Activated CD4-positive, alpha-beta T cell treated with anti-CD3 and anti-CD28 coated beads for 1 hour (primary cell): Measurements from ENCODE around the gene PKNOX1.
"Not testable (repeated sequence)": the region's sequence is repeated elsewhere in the genome, so short reads cannot be mapped to it uniquely, and the experiment has no call there.

ENCODE experiments used
- DNase-seq: peaks from one replicate; pipeline ENCODE4 v3.0.0-alpha.2; 2020

The PKNOX1 gene

DNA sequence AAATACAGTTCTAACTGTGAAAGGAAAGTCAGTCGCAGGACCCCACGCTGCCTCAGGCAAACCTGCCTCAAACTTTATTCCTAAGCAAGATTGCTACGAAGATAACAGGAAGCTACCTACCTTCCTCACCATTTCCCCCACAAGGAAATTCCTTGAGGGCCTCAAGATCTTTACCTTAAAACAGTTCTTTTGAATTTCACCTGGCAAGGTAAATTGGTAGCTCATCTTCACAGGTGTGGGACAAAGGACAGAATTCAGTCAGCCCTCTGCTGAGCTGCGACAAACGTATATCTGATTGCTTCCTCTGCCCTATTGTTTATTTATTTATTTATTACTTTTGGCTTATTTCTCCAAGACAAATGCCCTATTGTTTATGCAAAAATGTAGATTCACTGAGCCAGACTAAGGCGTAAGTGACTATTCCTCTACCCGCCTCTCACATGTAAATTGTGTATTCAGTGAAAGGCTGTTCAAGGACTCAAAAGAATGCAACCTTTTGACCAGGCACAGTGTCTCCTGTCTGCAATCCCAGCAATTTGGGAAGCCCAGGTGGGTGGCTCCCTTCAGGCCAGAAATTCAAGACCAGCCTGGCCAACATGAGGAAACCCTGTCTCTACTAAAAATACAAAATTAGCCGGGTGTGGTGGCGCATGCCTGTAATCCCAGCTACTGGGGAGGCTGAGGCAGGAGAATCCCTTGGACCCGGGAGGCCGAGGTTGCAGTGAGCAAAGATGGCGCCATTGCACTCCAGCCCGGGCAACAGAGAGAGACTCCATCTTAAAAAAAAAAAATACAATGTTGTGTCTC, 17.3 kb upstream of the PKNOX1 start:
- DNase-seq: no peak

DNA sequence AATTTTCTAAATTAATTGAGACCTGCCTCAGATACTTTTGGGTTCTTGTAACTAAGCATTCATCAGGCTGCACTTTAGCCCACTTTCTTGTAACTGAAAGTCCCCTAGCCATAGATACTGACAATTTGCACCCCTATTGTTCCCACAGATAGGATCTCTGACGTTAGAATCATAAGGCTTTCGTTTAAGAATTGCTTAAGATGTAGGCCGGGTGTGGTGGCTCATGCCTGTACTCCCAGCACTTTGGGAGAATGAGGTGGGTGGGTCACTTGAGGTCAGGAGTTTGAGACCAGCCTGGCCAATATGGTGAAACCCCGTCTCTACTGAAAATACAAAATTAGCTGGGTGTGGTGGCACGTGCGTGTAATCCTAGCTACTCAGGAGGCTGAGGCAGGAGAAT, 16.2 kb upstream of the PKNOX1 start:
- not testable (repeated sequence) for DNase-seq

DNA sequence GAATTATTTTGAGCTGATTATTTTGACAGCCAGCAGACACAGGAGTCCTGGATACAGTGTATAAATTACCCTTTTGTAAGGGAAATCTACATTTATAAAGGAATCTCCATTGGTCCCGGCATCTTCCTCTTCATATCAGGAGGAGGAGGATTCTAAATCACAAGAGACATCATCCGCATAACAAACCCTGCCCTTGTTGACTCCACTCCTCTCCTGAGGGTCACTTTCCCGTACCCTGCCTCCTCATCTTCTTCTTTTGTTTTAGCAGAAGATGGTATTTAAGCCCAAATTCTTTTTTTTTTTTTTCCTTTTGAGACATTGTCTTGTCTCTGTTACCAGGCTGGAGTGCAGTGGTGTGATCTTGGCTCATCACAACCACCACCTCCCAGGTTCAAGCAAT, 14.6 kb upstream of the PKNOX1 start:
- no peak for DNase-seq

DNA sequence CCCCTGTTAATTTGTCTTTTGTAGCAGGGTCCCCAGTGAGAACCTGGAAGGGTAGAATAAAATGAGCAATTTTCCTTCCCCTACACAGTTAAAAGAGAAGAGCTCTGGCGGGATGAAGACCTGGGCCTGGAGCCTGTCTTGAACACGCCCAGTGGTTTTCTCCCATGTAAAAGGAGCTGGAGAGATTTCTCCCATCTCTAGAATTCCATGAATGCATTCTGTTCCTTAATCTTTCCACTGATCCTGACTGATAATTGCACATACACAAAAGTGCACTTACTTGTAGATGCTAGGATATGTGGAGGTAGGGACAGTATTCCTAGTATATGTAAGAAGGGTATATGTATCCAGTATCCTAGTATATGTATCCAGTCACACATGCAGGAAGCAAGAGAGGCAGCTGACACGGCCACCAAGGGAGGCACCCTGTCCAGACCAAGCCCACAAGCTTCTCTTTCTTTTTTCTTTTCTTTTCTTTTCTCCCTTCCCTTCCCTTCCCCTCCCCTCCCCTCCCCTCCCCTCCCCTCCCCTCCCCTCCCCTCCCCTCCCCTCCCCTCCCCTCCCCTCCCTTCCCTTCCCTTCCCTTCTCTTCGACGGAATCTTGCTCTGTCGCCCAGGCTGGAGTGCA, 11.9 kb upstream of the PKNOX1 start:
- DNase-seq: no peak

DNA sequence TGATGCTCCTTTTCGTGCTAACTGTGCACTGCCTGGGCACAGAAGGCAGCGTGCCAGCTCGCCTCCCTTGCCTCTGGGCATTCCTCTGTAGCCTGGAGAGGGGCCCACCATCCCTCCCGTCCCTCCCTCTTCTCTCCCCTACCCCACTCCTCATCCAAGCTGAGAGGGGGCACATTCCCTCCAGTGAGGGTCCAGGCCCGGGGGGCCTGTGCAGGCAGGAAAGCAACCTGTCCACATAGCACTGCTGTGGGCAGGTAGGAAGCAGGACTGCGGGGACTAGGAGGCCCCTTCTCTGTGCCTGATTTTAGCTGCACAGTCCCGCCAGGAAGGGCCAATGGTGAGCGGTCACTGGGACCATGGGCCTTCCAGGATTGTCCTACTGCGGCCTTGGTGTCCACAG, 10.3 kb upstream of the PKNOX1 start:
- no peak for DNase-seq

DNA sequence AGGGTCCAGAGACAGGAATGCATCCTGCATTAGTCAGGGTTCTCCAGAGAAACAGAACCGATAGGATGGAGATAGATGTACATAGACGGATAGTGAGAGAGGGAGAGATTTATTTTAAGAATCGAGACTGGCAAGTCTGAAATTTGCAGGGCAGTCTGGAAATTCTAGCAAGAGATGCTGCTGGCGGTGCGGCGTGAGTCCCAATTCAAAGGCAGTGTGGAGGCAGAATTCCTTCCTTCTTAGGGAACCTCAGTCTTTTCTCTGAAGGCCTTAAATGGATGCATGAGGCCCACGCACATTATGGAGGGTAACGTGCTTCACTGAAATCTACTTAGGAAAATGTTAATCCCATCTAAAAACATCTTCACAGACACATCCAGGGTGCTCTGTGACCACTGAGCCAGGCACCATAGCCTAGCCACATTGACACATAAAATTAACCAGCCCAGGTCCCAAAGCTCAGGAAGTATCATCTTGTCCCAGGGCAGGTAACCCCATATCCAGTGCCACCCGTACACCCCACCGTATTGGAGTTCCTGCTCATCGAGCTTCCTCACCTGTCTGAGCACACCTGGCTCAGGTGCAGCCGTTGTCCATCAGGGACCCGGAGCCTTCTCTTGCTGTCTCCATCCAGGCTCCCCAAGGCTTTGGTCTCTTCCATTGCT, 9.7 kb upstream of the PKNOX1 start:
- DNase-seq: no peak

DNA sequence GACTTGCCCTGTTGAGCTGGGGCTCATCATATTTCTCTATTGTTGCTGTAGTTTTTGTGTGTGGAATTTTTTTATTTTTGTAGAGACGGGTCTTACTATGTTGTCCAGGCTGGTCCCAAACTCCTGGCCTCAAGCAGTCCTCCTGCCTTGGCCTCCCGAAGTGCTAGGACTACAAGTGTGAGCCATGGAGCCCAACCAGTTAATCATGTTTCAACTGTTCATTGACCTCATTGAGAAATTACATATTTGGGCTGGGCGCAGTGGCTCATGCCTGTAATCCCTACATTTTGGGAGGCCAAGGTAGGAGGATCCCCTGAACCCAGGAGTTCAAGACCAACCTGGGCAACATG, 9.2 kb upstream of the PKNOX1 start:
- DNase-seq: no peak

DNA sequence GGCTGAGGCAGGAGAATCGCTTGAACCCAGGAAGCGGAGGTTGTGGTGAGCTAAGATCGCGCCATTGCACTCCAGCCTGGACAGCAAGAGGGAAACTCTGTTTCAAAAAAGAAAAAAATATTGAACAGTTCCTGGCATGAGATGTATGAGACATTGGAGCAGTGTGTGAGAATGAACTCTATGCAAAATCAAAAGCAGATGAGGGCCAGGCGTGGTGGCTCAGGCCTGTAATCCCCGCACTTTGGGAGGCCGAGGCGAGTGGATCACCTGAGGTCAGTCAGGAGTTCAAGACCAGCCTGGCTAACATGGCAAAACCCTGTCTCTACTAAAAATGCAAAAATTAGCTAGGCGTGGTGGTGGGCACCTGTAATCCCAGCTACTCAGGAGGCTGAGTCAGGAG, 6.7 kb upstream of the PKNOX1 start:
- not testable (repeated sequence) for DNase-seq

DNA sequence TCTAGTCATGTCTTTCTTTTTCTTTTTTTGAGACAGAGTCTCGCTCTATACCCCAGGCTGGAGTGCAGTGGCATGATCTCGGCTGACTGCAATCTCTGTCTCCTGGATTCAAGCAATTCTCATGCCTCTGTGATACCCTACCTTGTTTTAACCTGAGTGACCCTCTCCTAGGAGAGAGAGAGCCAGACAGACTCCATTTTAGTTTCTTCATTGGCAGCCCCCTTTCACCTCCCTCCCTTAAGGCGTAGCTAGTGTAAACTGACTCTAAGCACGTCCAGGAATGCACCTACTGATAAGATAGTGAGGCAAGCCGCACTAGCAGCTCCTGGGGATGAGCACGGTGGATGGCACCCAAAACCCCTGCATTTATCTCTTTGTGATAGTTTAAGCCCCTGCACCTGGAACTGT, 5.2 kb upstream of the PKNOX1 start:
- DNase-seq: no peak

DNA sequence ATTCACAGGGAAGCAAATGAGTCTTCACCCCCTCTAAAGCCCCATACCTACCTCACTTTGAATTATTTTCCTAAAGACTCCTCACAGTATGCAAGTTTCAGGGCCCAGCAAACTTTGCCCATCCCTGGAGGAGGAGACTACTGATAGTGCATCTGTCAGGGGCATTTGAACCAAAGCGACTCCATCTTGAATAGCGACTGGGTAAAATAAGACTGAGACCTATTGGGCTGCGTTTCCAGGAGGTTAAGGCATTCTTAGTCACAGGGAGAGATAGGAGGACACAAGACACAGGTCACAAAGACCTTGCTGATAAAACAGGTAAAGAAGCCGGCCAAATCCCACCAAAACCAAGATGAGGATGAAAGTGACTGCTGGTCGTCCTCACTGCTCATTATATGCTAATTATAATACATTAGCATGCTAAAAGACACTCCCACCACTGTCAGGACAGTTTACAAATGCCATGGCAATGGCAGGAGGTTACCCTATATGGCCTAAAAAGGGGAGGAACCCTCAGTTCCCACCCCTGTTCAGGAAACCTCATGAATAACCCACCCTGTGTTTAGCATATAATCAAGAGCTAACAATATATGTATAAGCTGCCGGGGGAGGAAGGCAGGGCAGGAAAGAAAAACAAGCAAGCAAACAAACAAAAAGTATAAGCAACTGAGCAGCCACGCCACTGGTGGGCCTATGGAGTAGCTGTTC, 3.3 kb upstream of the PKNOX1 start:
- DNase-seq: no peak

DNA sequence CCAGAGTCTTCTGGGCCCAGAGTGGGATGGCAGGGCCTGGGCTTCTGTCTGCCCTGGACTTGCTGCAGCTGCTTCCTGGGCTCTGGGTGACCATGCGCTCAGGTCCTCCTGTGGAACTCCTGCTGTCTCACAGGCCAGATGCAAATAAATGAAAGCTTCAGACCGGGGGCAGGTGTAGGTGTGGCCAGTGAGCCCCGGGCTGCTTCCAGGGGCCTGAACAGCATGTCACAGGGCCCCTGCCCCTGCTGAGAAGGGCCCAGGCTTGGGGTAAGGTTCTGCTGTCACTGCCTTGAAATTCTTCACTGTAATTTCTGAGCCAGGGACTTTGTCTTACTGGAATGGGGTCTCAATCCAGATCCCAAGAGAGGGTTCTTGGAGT, 2.5 kb upstream of the PKNOX1 start:
- no peak for DNase-seq

DNA sequence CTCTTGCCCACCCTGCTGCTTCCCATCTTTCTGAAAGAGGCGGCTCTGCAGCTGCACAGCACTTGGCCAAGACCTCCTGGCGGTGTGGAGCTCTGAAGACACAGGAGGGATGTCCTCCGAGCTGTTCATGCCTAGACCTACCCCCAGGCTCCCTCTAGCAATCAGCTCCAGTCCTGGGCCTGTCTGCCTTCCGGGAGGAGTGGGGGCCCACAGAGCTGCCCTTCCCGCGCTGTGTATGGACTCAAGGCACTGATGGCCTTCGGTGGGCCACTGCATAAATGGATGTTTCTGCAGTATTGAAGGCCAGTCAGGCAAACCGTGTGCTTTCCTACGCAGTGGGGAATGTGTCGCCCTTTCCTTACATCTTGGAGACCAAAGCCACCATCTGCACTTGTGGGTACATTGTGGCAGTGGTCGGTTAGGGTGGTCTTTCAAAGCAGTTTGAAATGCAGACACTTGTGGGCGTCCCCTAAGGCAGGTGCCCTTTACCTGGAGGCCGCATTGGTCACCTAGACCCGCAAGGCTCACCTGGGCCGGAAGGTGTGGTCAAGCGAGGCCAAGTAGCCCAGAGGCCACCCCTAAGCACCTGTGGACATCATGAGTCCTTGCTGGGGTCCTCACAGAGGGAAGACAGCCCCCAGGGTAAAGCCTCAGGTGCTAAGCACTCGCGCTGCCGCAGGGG, 912 bp upstream of the PKNOX1 start:
- DNase-seq: no peak

DNA sequence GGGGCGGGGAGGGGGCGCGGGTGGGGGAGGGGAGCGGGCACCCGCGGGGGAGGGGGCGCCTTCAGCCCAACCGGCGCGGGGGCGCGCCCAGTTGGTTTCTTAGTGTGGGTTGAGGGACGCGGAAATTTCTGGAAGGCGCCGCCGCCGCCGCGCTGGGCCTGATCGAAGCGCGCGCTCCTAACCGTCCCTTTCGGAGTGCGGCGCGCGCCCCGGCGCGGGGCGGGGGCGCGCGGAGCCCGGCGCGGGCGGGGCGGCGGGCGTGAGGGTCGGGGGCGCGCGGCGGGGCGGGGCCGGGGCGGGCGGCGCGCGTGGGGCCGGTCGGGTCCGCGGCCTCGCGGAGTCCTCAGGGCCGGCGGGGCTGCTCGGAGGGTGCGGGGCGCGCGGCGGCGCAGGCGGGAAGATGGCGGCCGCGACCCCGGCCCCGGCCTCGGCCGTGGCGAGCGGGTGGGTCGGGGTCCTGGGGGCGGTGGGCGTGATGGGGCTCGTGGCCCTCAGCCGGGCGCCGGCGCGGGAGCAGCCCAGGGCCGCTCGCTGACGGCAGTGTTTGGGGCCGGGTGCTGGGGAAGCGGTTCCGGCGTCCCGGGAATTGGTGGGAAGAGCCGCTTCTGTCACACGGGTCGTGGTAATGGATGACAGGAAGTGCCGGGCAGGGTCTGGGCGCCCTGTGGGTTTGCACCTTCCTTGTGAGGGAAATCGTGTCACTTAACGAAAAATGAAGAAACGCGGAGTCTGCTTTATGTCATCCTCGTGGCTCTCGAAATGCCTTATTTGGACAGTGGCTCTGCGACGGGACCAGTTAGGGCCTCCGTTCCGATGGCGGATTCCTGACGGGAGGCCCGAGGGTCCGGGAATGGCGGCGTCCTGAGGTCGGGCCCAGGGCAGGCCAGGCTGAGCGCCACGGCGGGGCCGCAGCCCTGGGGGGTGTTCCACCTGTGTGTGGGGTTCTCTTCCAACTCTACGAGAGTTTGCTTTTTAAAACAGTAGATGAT, 764 bp downstream of the PKNOX1 start:
- peak; percentile 57 for DNase-seq

DNA sequence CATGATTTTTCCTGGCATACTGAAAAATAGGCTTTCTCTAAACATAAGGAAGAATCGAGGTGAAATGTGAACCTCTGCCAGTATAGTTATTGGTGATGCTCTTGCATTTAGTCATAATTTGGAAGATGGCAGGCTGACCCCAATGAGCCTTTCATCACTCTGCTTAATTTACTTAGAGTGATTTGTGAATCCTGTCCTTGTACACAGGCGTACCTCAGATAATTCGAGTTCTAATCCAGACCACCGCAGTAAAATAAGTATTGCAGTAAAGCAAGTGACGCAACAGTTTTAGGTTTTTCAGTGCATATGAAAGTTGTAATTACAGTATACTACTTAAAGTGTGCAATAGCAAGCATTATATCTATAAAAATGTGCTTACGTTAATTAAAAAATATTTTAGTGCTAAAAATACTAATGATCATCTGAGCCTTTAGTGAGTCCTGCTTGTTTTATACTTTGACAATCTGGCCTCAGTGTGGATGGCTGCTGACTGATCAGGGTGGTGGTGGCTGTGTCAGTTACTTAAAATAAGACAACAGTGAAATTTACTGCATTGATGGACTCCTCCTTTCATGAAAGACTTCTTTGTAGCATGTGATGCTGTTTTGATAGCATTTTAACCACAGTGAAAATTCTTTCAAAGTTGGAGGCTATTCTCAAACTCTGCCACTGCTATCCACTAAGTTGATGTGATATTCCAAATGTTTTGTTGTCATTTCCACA, 1.7 kb downstream of the PKNOX1 start:
- DNase-seq: no peak

DNA sequence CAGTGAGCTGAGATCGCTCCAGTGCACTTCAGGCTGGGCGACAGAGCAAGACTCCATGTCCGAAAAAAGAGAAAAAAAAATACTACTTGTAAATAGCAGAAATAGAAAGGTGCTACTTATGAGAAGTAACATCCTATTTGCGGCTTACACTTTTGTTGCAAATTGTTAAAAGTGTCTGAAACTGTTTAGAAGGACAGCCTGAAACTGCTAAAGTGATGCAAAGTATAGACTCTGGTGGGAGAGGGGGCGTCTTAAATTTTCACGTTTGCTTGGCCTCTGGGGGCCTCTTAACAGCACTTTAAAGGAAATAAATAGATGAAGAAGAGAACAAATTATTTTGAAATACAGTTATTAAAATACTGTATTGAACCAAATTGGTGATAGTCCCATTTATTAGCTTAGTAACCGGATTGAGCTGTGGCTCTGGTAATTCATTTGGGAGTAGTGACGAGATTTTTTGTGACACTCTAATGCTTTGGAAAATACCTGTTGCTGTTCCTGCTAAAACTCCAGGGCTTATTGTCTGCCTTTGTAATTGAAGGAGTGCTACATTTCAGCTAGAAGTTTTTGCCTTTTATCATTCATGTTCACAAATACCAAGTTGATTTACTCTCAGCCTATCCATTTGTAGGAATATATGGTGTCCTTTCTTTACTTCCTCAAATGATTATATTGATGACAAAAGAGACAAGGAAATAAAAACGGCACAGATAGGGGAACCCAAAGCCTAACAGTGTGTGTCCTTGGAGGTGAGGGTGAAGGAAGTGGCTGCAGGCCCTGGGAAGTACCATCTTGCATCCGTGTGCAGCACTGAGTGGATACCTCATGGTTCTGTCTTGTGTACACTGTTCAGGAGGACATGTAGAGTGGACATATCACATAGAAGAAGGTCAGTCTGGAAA, 6.2 kb downstream of the PKNOX1 start:
- no peak for DNase-seq

DNA sequence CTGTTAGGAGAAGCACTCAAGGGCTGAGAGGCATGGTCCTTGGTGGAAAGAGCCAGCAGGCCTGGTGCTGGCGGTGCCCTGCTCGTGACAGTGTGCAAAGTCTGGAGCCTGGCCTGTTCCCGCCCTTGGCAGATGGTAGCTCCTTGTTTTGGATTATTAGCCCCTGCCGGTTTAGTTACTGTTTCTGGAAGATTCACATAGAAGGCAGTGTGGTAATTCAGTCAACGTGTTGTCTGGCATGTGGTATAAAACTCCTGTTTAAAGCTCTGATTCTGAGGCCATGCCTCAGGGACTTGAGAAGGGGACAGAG, 6.8 kb downstream of the PKNOX1 start:
- no peak for DNase-seq

DNA sequence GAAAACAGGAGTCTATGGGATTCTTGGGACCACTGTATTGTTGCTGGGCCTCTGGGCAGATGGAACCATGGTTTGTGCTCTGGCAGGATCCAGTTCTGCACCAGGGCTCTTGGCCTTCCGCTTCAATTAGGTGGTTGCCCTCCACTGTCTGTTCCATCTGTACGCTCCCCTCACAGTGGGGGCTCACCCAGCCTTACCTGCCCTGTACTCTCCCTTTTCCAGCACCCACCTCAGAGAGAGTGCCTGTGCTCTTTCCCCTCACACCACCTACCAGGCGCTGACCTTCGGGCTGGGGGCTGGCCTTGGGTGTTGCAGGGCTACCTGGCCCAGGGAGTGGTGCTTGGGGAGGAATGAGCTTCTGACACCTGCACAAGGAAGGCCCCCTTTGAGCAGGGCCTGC, 7.5 kb downstream of the PKNOX1 start:
- no peak for DNase-seq

DNA sequence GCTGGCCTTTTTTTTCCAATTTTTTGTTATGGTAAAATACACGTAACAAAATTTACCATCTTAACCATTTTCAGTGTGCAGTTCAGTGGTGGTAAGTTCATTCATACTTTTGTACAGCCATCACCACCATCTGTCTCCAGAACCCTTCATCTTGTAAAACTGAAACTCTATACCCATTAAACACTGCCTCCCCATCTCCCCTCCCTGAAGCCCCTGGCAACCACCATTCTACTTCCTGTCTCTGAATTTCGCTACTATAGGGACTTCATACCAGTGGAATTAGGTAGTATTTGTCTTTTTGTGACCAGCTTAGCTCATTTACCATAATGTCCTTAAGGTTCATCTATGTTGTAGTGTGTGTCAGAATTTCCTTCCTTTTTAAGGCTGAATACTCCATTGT, 8.7 kb downstream of the PKNOX1 start:
- no peak for DNase-seq

DNA sequence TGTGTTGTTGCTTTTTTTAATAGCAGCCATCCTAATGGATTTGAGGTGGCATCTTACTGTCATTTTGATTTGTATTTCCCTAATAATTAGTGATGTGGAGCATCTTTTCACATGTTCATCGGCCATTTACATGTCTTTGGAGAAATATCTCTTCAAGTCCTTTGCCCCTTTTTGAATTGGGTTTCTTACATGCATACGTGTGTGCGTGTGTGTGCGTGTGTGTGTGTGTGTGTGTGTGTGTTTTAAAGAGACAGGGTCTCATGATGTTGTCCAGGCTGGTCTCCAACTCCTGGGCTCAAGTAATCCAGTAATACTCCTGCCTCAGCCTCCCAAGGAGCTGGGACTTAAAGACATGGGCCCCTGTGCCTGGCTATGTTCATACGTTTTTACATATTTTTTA, 9.5 kb downstream of the PKNOX1 start:
- DNase-seq: no peak

DNA sequence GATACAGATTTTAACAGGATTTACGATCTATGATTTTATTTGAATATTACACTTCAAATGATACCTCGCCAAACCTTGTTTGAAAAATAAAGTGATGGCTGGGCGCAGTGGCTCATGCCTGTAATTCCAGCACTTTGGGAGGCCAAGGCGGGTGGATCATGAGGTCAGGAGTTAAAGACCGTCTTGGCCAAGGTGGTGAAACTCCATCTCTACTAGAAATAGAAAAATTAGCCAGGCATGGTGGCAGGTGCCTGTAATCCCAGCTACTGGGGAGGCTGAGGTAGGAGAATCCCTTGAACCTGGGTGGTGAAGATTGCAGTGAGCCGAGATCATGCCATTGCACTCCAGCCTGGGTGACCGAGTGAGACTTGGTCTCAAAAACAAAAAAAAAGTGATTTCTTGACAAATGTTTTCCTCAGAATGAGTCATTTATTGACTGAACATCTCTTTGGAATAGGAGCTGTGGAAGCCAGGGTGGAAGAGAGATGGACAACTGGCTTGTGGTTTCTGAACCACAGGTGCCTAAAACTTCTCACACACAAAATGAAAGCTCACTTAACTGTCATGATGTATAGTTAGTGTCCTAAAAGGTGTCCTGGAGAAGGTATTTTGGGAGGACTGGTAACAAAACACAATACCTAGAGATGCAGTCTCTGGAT, 11.9 kb downstream of the PKNOX1 start:
- no peak for DNase-seq
